ENCODE results near the gene SRP68.
A peak's percentile ranks its signal among the peaks of the same experiment; 100 is the strongest.

Gene SRP68

GRCh38 chr17:75998327-75998795 is 74.0 kb downstream of the SRP68 start:
- DNase-seq (ENCODE audit: low spot score), result no peak

GRCh38 chr17:75996665-75997590 is 75.4 kb downstream of the SRP68 start:
- DNase-seq (ENCODE audit: low spot score), result peak; percentile 59

GRCh38 chr17:75995385-75995925 is 76.9 kb downstream of the SRP68 start:
- no peak for DNase-seq (ENCODE audit: low spot score)

- DNase-seq (ENCODE audit: low spot score), result no peak
Observed at GRCh38 chr17:75994802-75995370, 77.4 kb downstream of the SRP68 start.

GRCh38 chr17:75991396-75991795 is 80.9 kb downstream of the SRP68 start:
- no peak for DNase-seq (ENCODE audit: low spot score)

Data from AG08395 (cell line).